ENCODE results near the gene SNAI3. TPM values are rescaled to one million over a fixed set of nuclear protein-coding genes. Genes with fewer than 3 reads are reported as not detected.

SNAI3 gene
- total RNA-seq, 1 experiment from 2014 or later = 9.1 TPM

- Mint-ChIP-seq H3K27ac (peak overlapping the region; percentile 53; the same call in 1 of the 2 replicates), H3K36me3 (peaks cover 35% of the 10 kb centered on the region), H3K27me3 (ENCODE audit: low read depth) (no peaks in the 10 kb centered on the region), H3K4me1 (peaks cover 6% of the 10 kb centered on the region), H3K4me3 (no peak overlapping the region), H3K9me3 (no peaks in the 10 kb centered on the region)
- no peak for TF ChIP-seq ZNF138 (CRISPR knock-in tag; conservative IDR thresholded peaks at IDR 0.05)
- TF ChIP-seq CREM (CRISPR knock-in tag; IDR thresholded peaks at IDR 0.05) = no peak
- TF ChIP-seq PRRX2 (CRISPR knock-in tag; IDR thresholded peaks at IDR 0.05) = no peak
- TF ChIP-seq ARID4B (CRISPR knock-in tag; IDR thresholded peaks at IDR 0.05; ENCODE audit: borderline replicate concordance) = no peak
- 0 out of 2 replicates have a peak, but pooled peaks have one; percentile 20 for TF ChIP-seq HMGXB4 (CRISPR knock-in tag; IDR thresholded peaks at IDR 0.05)
- TF ChIP-seq ZNF121 (CRISPR knock-in tag; IDR thresholded peaks at IDR 0.05) = no peak
- TF ChIP-seq ATF3 (CRISPR knock-in tag; conservative IDR thresholded peaks at IDR 0.05) = no peak
- TF ChIP-seq CTCF (IDR thresholded peaks at IDR 0.05) = peak; percentile 47
- no peak for TF ChIP-seq PRDM15 (CRISPR knock-in tag; IDR thresholded peaks at IDR 0.05)
- no peak for TF ChIP-seq GABPB1 (CRISPR knock-in tag; IDR thresholded peaks at IDR 0.05)
- peak; percentile 31; the same call in 1 of the 2 replicates for TF ChIP-seq ETV6 (CRISPR knock-in tag; IDR thresholded peaks at IDR 0.05)
- no peak for TF ChIP-seq TCF7 (CRISPR knock-in tag; IDR thresholded peaks at IDR 0.05; ENCODE audit: low read depth)
- TF ChIP-seq KAT7 (CRISPR knock-in tag; IDR thresholded peaks at IDR 0.05; ENCODE audit: borderline replicate concordance) = no peak
- ATAC-seq = peak; percentile 88
- ChIA-PET CTCF (interaction anchor here (0.6 to 3.7 kb wide), 15 partner anchors 8 to 176 kb away, joined by 3 to 29 read pairs (median 5); partner anchors contain the start of genes IL17C, MVD and ZFPM1), POLR2A (no interaction called here)
- peak; percentile 85 for DNase-seq (ENCODE audit: low spot score)
Measured at GRCh38 chr16:88628512-88628974, 57.8 kb downstream of the SNAI3 start.

Small RNA genes within 50 kb of the gene (microRNA-seq; reads per million reads assigned to microRNA genes)
- gene MIR4722 (ENCODE audit: borderline number of aligned reads) = not detected

Other genes with a start within 250 kb of the SNAI3 start
- gene ZFPM1, start 233.2 kb downstream of the SNAI3 start, total RNA-seq (2021) = 8.1 to 9.3 TPM (median 8.5 TPM) in 3 replicates
- 57.3 to 65.6 TPM (median 61.8 TPM) in 3 replicates for gene ZC3H18, start 116.1 kb downstream of the SNAI3 start, total RNA-seq (2021)
- 0.80 to 1.9 TPM (median 1.5 TPM) in 3 replicates for gene IL17C, start 47.9 kb downstream of the SNAI3 start, total RNA-seq (2021)
- 169 to 219 TPM (median 207 TPM) in 3 replicates for gene CYBA, start 35.5 kb downstream of the SNAI3 start, total RNA-seq (2021)
- gene MVD, start 23.4 kb downstream of the SNAI3 start, total RNA-seq (2021) = 96.9 to 113 TPM (median 109 TPM) in 3 replicates
- gene RNF166, start 19.9 kb upstream of the SNAI3 start, total RNA-seq (2021) = 38.5 to 46.2 TPM (median 40.5 TPM) in 3 replicates
- gene CTU2, start 20.0 kb upstream of the SNAI3 start, total RNA-seq (2021) = 42.1 to 52.4 TPM (median 43.7 TPM) in 3 replicates
- 68.3 to 75.1 TPM (median 71.3 TPM) in 3 replicates for gene PIEZO1, start 98.7 kb upstream of the SNAI3 start, total RNA-seq (2021)
- 142 to 154 TPM (median 149 TPM) in 3 replicates for gene CDT1, start 117.3 kb upstream of the SNAI3 start, total RNA-seq (2021)
- gene APRT, start 125.4 kb upstream of the SNAI3 start, total RNA-seq (2021) = 272 to 288 TPM (median 282 TPM) in 3 replicates
- 23.0 to 29.5 TPM (median 25.8 TPM) in 3 replicates for gene GALNS, start 170.4 kb upstream of the SNAI3 start, total RNA-seq (2021)
- 63.1 to 82.0 TPM (median 64.5 TPM) in 3 replicates for gene TRAPPC2L, start 170.6 kb upstream of the SNAI3 start, total RNA-seq (2021)
- not detected in 3 replicates for gene PABPN1L, start 180.2 kb upstream of the SNAI3 start, total RNA-seq (2021)